Measurements from ENCODE around the gene TMCO6. TPM values are rescaled to one million over a fixed set of nuclear protein-coding genes. Genes with fewer than 3 reads are reported as not detected.

Gene TMCO6
- total RNA-seq, 1 experiment from 2014 or later, result 32.2 TPM

DNA sequence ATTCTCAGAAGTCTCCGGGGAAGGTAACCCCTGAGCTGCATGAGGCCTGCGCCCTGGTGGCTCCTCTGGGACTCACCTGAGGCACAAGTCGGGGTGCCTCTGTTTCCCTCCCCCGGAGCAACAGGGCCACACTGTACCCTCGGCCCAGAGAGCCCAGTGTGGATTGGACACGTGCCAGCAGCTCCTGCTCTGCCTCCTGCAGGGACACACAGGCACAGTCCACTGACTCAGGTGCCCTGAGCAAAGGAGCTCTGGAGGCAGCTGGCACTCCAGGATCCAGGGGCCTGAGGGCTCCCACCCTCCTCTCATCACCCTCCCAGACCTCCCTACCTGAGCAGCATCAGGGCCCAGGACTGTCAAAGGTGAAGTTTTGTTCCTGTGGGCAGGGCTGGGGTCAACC is 45.1 kb upstream of the TMCO6 start:
- H3K4me3 Mint-ChIP-seq, result no peak overlapping the region
- ChIA-PET POLR2A (no interaction called here), CTCF (interaction anchor here (1.5 kb wide), 1 partner anchor 41 kb away, joined by 3 read pairs; no protein-coding TSS in a partner anchor)
- H3K36me3 Mint-ChIP-seq, result no peaks in the 10 kb centered on the region
- H3K27ac Mint-ChIP-seq, result no peak overlapping the region
- peaks cover 5% of the 10 kb centered on the region for H3K4me1 Mint-ChIP-seq
- DNase-seq (ENCODE audit: low spot score), result no peak
- TF ChIP-seq, protein P1, sequence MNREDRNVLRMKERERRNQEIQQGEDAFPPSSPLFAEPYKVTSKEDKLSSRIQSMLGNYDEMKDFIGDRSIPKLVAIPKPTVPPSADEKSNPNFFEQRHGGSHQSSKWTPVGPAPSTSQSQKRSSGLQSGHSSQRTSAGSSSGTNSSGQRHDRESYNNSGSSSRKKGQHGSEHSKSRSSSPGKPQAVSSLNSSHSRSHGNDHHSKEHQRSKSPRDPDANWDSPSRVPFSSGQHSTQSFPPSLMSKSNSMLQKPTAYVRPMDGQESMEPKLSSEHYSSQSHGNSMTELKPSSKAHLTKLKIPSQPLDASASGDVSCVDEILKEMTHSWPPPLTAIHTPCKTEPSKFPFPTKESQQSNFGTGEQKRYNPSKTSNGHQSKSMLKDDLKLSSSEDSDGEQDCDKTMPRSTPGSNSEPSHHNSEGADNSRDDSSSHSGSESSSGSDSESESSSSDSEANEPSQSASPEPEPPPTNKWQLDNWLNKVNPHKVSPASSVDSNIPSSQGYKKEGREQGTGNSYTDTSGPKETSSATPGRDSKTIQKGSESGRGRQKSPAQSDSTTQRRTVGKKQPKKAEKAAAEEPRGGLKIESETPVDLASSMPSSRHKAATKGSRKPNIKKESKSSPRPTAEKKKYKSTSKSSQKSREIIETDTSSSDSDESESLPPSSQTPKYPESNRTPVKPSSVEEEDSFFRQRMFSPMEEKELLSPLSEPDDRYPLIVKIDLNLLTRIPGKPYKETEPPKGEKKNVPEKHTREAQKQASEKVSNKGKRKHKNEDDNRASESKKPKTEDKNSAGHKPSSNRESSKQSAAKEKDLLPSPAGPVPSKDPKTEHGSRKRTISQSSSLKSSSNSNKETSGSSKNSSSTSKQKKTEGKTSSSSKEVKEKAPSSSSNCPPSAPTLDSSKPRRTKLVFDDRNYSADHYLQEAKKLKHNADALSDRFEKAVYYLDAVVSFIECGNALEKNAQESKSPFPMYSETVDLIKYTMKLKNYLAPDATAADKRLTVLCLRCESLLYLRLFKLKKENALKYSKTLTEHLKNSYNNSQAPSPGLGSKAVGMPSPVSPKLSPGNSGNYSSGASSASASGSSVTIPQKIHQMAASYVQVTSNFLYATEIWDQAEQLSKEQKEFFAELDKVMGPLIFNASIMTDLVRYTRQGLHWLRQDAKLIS (CRISPR knock-in tag; IDR thresholded peaks at IDR 0.05; ENCODE audit: borderline replicate concordance), result no peak
- no peak for TF ChIP-seq TCF7 (CRISPR knock-in tag; IDR thresholded peaks at IDR 0.05; ENCODE audit: low read depth)
- no peak for TF ChIP-seq ESRRA (CRISPR knock-in tag; IDR thresholded peaks at IDR 0.05; ENCODE audit: borderline replicate concordance)
- no peak for TF ChIP-seq NFATC4 (CRISPR knock-in tag; IDR thresholded peaks at IDR 0.05)
- no peak for TF ChIP-seq SMAD3 (CRISPR knock-in tag; IDR thresholded peaks at IDR 0.05; ENCODE audit: borderline replicate concordance)
- no peak for TF ChIP-seq FOXP1 (CRISPR knock-in tag; IDR thresholded peaks at IDR 0.05; ENCODE audit: borderline replicate concordance)
- no peak for TF ChIP-seq NR1H2 (CRISPR knock-in tag; IDR thresholded peaks at IDR 0.05)
- TF ChIP-seq ZNF232 (CRISPR knock-in tag; IDR thresholded peaks at IDR 0.05), result no peak
- TF ChIP-seq, protein P2, sequence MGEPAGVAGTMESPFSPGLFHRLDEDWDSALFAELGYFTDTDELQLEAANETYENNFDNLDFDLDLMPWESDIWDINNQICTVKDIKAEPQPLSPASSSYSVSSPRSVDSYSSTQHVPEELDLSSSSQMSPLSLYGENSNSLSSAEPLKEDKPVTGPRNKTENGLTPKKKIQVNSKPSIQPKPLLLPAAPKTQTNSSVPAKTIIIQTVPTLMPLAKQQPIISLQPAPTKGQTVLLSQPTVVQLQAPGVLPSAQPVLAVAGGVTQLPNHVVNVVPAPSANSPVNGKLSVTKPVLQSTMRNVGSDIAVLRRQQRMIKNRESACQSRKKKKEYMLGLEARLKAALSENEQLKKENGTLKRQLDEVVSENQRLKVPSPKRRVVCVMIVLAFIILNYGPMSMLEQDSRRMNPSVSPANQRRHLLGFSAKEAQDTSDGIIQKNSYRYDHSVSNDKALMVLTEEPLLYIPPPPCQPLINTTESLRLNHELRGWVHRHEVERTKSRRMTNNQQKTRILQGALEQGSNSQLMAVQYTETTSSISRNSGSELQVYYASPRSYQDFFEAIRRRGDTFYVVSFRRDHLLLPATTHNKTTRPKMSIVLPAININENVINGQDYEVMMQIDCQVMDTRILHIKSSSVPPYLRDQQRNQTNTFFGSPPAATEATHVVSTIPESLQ (CRISPR knock-in tag; IDR thresholded peaks at IDR 0.05), result no peak
- TF ChIP-seq, protein P3, sequence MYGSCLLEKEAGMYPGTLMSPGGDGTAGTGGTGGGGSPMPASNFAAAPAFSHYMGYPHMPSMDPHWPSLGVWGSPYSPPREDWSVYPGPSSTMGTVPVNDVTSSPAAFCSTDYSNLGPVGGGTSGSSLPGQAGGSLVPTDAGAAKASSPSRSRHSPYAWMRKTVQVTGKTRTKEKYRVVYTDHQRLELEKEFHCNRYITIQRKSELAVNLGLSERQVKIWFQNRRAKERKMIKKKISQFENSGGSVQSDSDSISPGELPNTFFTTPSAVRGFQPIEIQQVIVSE (CRISPR knock-in tag; IDR thresholded peaks at IDR 0.05; ENCODE audit: borderline replicate concordance), result no peak
- no peak for TF ChIP-seq ZNF121 (CRISPR knock-in tag; IDR thresholded peaks at IDR 0.05)
- no peak for TF ChIP-seq FOXJ3 (CRISPR knock-in tag; IDR thresholded peaks at IDR 0.05; ENCODE audit: borderline replicate concordance)
- no peaks in the 10 kb centered on the region for H3K9me3 Mint-ChIP-seq
- ATAC-seq, result no peak
- peaks cover 19% of the 10 kb centered on the region for H3K27me3 Mint-ChIP-seq (ENCODE audit: low read depth)

DNA sequence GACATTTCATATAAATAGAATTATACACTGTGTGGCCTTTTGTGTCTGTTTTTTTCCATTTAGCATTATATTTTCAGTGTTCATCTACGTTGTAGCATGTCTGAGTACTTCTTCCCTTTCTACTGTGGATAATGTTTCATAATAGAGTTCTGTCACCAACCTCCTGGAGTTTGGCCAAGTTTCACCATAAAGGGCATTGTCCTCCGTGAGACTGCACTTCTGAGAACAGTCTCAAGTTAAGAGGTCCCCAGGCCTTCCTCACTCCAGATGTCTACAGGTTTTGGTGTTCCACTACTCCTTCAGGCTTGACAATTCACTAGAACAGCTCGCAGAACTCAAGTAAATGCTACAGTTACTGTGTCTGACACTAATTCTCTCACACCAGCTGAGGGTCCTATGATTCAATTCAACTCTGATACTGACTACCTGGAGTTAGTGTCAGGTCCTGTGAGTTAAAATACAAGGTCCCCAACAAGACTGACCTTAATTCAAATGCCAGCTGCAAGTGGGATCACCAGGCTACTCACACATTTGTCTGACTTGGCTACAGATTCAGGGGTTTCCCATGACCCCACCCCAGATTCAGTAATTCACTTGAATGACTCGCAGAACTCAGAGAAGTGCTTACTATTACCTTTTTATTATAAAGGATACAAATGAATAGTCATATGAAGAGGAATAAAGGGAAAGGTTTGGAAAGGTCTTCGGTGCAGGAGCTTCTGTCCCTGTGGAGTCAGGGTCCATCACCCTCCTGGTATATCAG is 43.5 kb upstream of the TMCO6 start:
- ATAC-seq (no peak), DNase-seq (ENCODE audit: low spot score) (no peak)
- ChIA-PET POLR2A (no interaction called here), CTCF (no interaction called here)
- Mint-ChIP-seq H3K27me3 (ENCODE audit: low read depth) (peaks cover 30% of the 10 kb centered on the region), H3K4me1 (peaks cover 5% of the 10 kb centered on the region), H3K36me3 (no peaks in the 10 kb centered on the region), H3K4me3 (no peak overlapping the region), H3K27ac (no peak overlapping the region), H3K9me3 (no peaks in the 10 kb centered on the region)
- TF ChIP-seq, protein P4, sequence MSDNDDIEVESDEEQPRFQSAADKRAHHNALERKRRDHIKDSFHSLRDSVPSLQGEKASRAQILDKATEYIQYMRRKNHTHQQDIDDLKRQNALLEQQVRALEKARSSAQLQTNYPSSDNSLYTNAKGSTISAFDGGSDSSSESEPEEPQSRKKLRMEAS (CRISPR knock-in tag; IDR thresholded peaks at IDR 0.05), result no peak
- TF ChIP-seq NR2C2 (CRISPR knock-in tag; IDR thresholded peaks at IDR 0.05) (no peak), FOXK1 (CRISPR knock-in tag; IDR thresholded peaks at IDR 0.05) (no peak), TP53 (CRISPR knock-in tag; IDR thresholded peaks at IDR 0.05) (no peak), NFE2L1 (CRISPR knock-in tag; IDR thresholded peaks at IDR 0.05) (no peak), ZNF219 (CRISPR knock-in tag; IDR thresholded peaks at IDR 0.05; ENCODE audit: borderline replicate concordance) (no peak), HMGA2 (CRISPR knock-in tag; IDR thresholded peaks at IDR 0.05) (no peak)
- TF ChIP-seq, protein P5, sequence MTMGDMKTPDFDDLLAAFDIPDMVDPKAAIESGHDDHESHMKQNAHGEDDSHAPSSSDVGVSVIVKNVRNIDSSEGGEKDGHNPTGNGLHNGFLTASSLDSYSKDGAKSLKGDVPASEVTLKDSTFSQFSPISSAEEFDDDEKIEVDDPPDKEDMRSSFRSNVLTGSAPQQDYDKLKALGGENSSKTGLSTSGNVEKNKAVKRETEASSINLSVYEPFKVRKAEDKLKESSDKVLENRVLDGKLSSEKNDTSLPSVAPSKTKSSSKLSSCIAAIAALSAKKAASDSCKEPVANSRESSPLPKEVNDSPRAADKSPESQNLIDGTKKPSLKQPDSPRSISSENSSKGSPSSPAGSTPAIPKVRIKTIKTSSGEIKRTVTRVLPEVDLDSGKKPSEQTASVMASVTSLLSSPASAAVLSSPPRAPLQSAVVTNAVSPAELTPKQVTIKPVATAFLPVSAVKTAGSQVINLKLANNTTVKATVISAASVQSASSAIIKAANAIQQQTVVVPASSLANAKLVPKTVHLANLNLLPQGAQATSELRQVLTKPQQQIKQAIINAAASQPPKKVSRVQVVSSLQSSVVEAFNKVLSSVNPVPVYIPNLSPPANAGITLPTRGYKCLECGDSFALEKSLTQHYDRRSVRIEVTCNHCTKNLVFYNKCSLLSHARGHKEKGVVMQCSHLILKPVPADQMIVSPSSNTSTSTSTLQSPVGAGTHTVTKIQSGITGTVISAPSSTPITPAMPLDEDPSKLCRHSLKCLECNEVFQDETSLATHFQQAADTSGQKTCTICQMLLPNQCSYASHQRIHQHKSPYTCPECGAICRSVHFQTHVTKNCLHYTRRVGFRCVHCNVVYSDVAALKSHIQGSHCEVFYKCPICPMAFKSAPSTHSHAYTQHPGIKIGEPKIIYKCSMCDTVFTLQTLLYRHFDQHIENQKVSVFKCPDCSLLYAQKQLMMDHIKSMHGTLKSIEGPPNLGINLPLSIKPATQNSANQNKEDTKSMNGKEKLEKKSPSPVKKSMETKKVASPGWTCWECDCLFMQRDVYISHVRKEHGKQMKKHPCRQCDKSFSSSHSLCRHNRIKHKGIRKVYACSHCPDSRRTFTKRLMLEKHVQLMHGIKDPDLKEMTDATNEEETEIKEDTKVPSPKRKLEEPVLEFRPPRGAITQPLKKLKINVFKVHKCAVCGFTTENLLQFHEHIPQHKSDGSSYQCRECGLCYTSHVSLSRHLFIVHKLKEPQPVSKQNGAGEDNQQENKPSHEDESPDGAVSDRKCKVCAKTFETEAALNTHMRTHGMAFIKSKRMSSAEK (CRISPR knock-in tag; IDR thresholded peaks at IDR 0.05; ENCODE audit: borderline replicate concordance), result no peak
